Measurements from ENCODE around the gene ENPP3.
"Not testable (repeated sequence)": the region's sequence is repeated elsewhere in the genome, so short reads cannot be mapped to it uniquely, and the experiment has no call there.

The ENPP3 gene

GRCh38 chr6:131736811-131737210 is 99.7 kb downstream of the ENPP3 start:
- no peak for DNase-seq (ENCODE audit: low spot score)

GRCh38 chr6:131739136-131739535 is 102.0 kb downstream of the ENPP3 start:
- DNase-seq (ENCODE audit: low spot score), result no peak

GRCh38 chr6:131740161-131740560 is 103.1 kb downstream of the ENPP3 start:
- no peak for DNase-seq (ENCODE audit: low spot score)

GRCh38 chr6:131741688-131742393 is 104.7 kb downstream of the ENPP3 start:
- DNase-seq (ENCODE audit: low spot score), result no peak

- no peak for DNase-seq (ENCODE audit: low spot score)
These were observed 107.6 kb downstream of the ENPP3 start for GRCh38 chr6:131744432-131745287.

- DNase-seq (ENCODE audit: low spot score), result no peak
These were observed 108.4 kb downstream of the ENPP3 start for GRCh38 chr6:131745476-131745875.

GRCh38 chr6:131747821-131748353 is 110.8 kb downstream of the ENPP3 start:
- no peak for DNase-seq (ENCODE audit: low spot score)

GRCh38 chr6:131749023-131749422 is 111.9 kb downstream of the ENPP3 start:
- DNase-seq (ENCODE audit: low spot score), result no peak

- not testable (repeated sequence) for DNase-seq (ENCODE audit: low spot score)
These were observed 114.1 kb downstream of the ENPP3 start for GRCh38 chr6:131751012-131751715.

GRCh38 chr6:131754088-131754487 is 117.0 kb downstream of the ENPP3 start:
- no peak for DNase-seq (ENCODE audit: low spot score)

- no peak for DNase-seq (ENCODE audit: low spot score)
These were observed 117.8 kb downstream of the ENPP3 start for GRCh38 chr6:131754715-131755567.

- peak; percentile 39 for DNase-seq (ENCODE audit: low spot score)
These were observed 118.5 kb downstream of the ENPP3 start for GRCh38 chr6:131755597-131755996.

GRCh38 chr6:131756039-131756438 is 118.9 kb downstream of the ENPP3 start:
- no peak for DNase-seq (ENCODE audit: low spot score)

GRCh38 chr6:131758920-131759319 is 121.8 kb downstream of the ENPP3 start:
- no peak for DNase-seq (ENCODE audit: low spot score)

GRCh38 chr6:131761060-131761761 is 124.1 kb downstream of the ENPP3 start:
- no peak for DNase-seq (ENCODE audit: low spot score)

GRCh38 chr6:131761762-131762067 is 124.6 kb downstream of the ENPP3 start:
- no peak for DNase-seq (ENCODE audit: low spot score)

GRCh38 chr6:131762984-131763383 is 125.9 kb downstream of the ENPP3 start:
- DNase-seq (ENCODE audit: low spot score), result no peak

GRCh38 chr6:131763749-131764148 is 126.6 kb downstream of the ENPP3 start:
- DNase-seq (ENCODE audit: low spot score), result no peak

GRCh38 chr6:131764350-131764749 is 127.2 kb downstream of the ENPP3 start:
- DNase-seq (ENCODE audit: low spot score), result no peak

GRCh38 chr6:131765081-131765803 is 128.1 kb downstream of the ENPP3 start:
- peak; percentile 68 for DNase-seq (ENCODE audit: low spot score)

All from AG08396 (cell line).